Neural cell (in vitro differentiated cells): Measurements from ENCODE around the gene NUP107. TPM values are rescaled to one million over a fixed set of nuclear protein-coding genes. Genes with fewer than 3 reads are reported as not detected.

Source experiments
- H2AFZ ChIP-seq: fragments of 200-600, 300-800 bp; sonication (generic), shearing (Covaris generic); 2 replicates; pipeline ENCODE4 v1.6.0; 2014; ENCODE audit warnings: low read depth, mild to moderate bottlenecking, antibody characterized with exemption, low read length, moderate library complexity
- H3F3A ChIP-seq: fragments of 200-600 bp; shearing (Covaris generic); 2 replicates; pipeline ENCODE4 v1.6.1; 2016; ENCODE audit warnings: mild to moderate bottlenecking, moderate library complexity, mixed read lengths, antibody characterized with exemption, low read length; ENCODE audit not compliant: insufficient read depth, poor library complexity, severe bottlenecking
- H3K27ac ChIP-seq: fragments of 200-600, 300-800 bp; sonication (generic), shearing (Covaris generic); 2 replicates; pipeline ENCODE4 v1.5.1; 2014; ENCODE audit warnings: mild to moderate bottlenecking, low read length, moderate library complexity
- H3K27me3 ChIP-seq: fragments of 300-800, 200-600 bp; sonication (generic), shearing (Covaris generic); 2 replicates; pipeline ENCODE4 v1.6.0; 2014; ENCODE audit warnings: mild to moderate bottlenecking, low read depth, low read length, moderate library complexity; ENCODE audit not compliant: insufficient read depth
- H3K36me3 ChIP-seq: fragments of 300-800, 200-600 bp; sonication (generic), shearing (Covaris generic); 2 replicates; pipeline ENCODE4 v1.5.1; 2014; ENCODE audit warnings: mild to moderate bottlenecking, antibody characterized with exemption, low read length, moderate library complexity; ENCODE audit not compliant: insufficient read depth
- H3K4me2 ChIP-seq: fragments of 300-800, 200-600 bp; sonication (generic), shearing (Covaris generic); 2 replicates; pipeline ENCODE4 v1.6.0; 2014; ENCODE audit warnings: mild to moderate bottlenecking, low read length
- H3K4me3 ChIP-seq: fragments of 300-800, 200-600 bp; sonication (generic), shearing (Covaris generic); 2 replicates; pipeline ENCODE4 v1.5.1; 2014; ENCODE audit warnings: mild to moderate bottlenecking, low read length, moderate library complexity
- H3K79me2 ChIP-seq: fragments of 200-600 bp; shearing (Covaris generic); replicated peaks from 2 replicates; pipeline ENCODE4 v1.6.0; 2014; ENCODE audit warnings: mild to moderate bottlenecking, low read length, moderate library complexity; ENCODE audit not compliant: insufficient read depth
- H3K9ac ChIP-seq: fragments of 300-800, 200-600 bp; sonication (generic), shearing (Covaris generic); 2 replicates; pipeline ENCODE4 v1.6.1; 2016; ENCODE audit warnings: mild to moderate bottlenecking, low read length, mixed read lengths
- H3K9me2 ChIP-seq: fragments of 200-600 bp; shearing (Covaris generic); 2 replicates; pipeline ENCODE4 v1.6.1; 2016; ENCODE audit warnings: mild to moderate bottlenecking, low read length, mixed read lengths; ENCODE audit not compliant: insufficient read depth
- H3K9me3 ChIP-seq: fragments of 200-600, 300-800 bp; sonication (generic), shearing (Covaris generic); 2 replicates; pipeline ENCODE4 v1.6.1; 2016; ENCODE audit warnings: mild to moderate bottlenecking, mixed run types, low read length, moderate library complexity, mixed read lengths
- H4K20me1 ChIP-seq: fragments of 200-600 bp; shearing (Covaris generic); 2 replicates; pipeline ENCODE4 v1.6.1; 2016; ENCODE audit warnings: mild to moderate bottlenecking, mixed run types; ENCODE audit not compliant: insufficient read depth
- CTCF ChIP-seq: fragments of 450-650 bp; IDR thresholded peaks from 2 replicates; pipeline ENCODE4 v1.5.1; 2014; ENCODE audit warnings: antibody characterized with exemption, mild to moderate bottlenecking, moderate library complexity; ENCODE audit not compliant: poor library complexity, severe bottlenecking
- EP300 ChIP-seq: fragments of 450-650 bp; conservative IDR thresholded peaks from 2 replicates; pipeline ENCODE4 v1.6.1; 2014; ENCODE audit warnings: antibody characterized with exemption, mild to moderate bottlenecking, moderate library complexity; ENCODE audit not compliant: poor library complexity, severe bottlenecking
- EZH2 ChIP-seq: fragments of 200-600, 300-800 bp; shearing (Covaris generic), sonication (generic); IDR thresholded peaks from 2 replicates; pipeline ENCODE4 v1.6.1; 2014; ENCODE audit warnings: antibody characterized with exemption, low read length, borderline replicate concordance, mild to moderate bottlenecking; ENCODE audit not compliant: insufficient read depth, poor library complexity, severe bottlenecking
- MXI1 ChIP-seq: fragments of 450-650 bp; conservative IDR thresholded peaks from 2 replicates; pipeline ENCODE4 v1.6.1; 2014; ENCODE audit warnings: antibody characterized with exemption, mild to moderate bottlenecking; ENCODE audit not compliant: poor library complexity, severe bottlenecking
- POLR2AphosphoS5 ChIP-seq: IDR thresholded peaks from 2 replicates; pipeline ENCODE4 v1.6.1; 2012
- RAD21 ChIP-seq: fragments of 450-650 bp; conservative IDR thresholded peaks from 2 replicates; pipeline ENCODE4 v1.6.1; 2014; ENCODE audit warnings: antibody characterized with exemption, mild to moderate bottlenecking, moderate library complexity
- REST ChIP-seq: IDR thresholded peaks from 2 replicates; pipeline ENCODE4 v1.6.1; 2012; ENCODE audit warnings: borderline replicate concordance
- SMC3 ChIP-seq: fragments of 450-650 bp; conservative IDR thresholded peaks from 2 replicates; pipeline ENCODE4 v1.6.1; 2014; ENCODE audit warnings: antibody characterized with exemption, mild to moderate bottlenecking, moderate library complexity; ENCODE audit not compliant: poor library complexity
- TAF1 ChIP-seq: IDR thresholded peaks from 2 replicates; pipeline ENCODE4 v1.6.1; 2012; ENCODE audit warnings: low read depth
- polyA plus RNA-seq: library from polyadenylated mRNA; depleted of rRNA; stranded (reverse); fragments of >200 nt; gene quantifications from 2 replicates; pipeline ENCODE4 v1.2.3, GENCODE V29; 2014

Gene NUP107
- polyA plus RNA-seq, 1 donor from 2014 or later = 64.1 TPM

- TF ChIP-seq EP300 = no peak
- TF ChIP-seq POLR2AphosphoS5 = no peak
- TF ChIP-seq TAF1 = no peak
Observed at GRCh38 chr12:68733661-68734071, 46.9 kb downstream of the NUP107 start (continued).

- Histone ChIP-seq H3F3A (no peaks in the 10 kb centered on the region), H3K4me2 (no peak overlapping the region), H2AFZ (no peak overlapping the region), H3K9me3 (no peaks in the 10 kb centered on the region), H3K9me2 (no peaks in the 10 kb centered on the region), H3K36me3 (no peaks in the 10 kb centered on the region), H3K27ac (no peak overlapping the region), H3K27me3 (no peaks in the 10 kb centered on the region), H3K79me2 (no peaks in the 10 kb centered on the region), H3K9ac (no peak overlapping the region), H4K20me1 (no peaks in the 10 kb centered on the region), H3K4me3 (no peak overlapping the region)
- TF ChIP-seq POLR2AphosphoS5 = no peak
Observed at GRCh38 chr12:68739891-68740290, 53.1 kb downstream of the NUP107 start.

GRCh38 chr12:68743356-68743755 lies 56.6 kb downstream of the NUP107 start:
- Histone ChIP-seq H3F3A (no peaks in the 10 kb centered on the region), H3K4me2 (no peak overlapping the region), H3K27ac (no peak overlapping the region), H3K9ac (no peak overlapping the region), H3K9me3 (no peaks in the 10 kb centered on the region), H3K4me3 (no peak overlapping the region), H3K27me3 (no peaks in the 10 kb centered on the region), H4K20me1 (no peaks in the 10 kb centered on the region), H2AFZ (no peak overlapping the region), H3K79me2 (peaks cover 16% of the 10 kb centered on the region), H3K9me2 (no peaks in the 10 kb centered on the region), H3K36me3 (no peaks in the 10 kb centered on the region)
- TF ChIP-seq CTCF = no peak
- TF ChIP-seq TAF1 = no peak
- no peak for TF ChIP-seq POLR2AphosphoS5
- no peak for TF ChIP-seq SMC3
- TF ChIP-seq REST = no peak
- no peak for TF ChIP-seq RAD21
- TF ChIP-seq EP300 = no peak
- TF ChIP-seq EZH2 = no peak
- TF ChIP-seq MXI1 = no peak
